Fibroblast of mammary gland (primary cell): ENCODE results near the gene HDAC3.
"Not testable (repeated sequence)": the region's sequence is repeated elsewhere in the genome, so short reads cannot be mapped to it uniquely, and the experiment has no call there.

ENCODE experiments used
- DNase-seq: peaks from one replicate; pipeline ENCODE4 v3.0.0-alpha.2; 2010; ENCODE audit warnings: low read depth
- H3K4me3 ChIP-seq: 2 replicates; pipeline ENCODE4 v1.5.1; 2011; ENCODE audit warnings: low read depth, mild to moderate bottlenecking, low read length, moderate library complexity; ENCODE audit not compliant: control insufficient read depth
- CTCF ChIP-seq: conservative IDR thresholded peaks from 2 replicates; pipeline ENCODE4 v1.5.1; 2011; ENCODE audit warnings: low read depth, low read length, inconsistent platforms; ENCODE audit not compliant: control insufficient read depth, insufficient read depth

HDAC3 gene

GRCh38 chr5:141617128-141617527, 19.5 kb downstream of the HDAC3 start:
- no peak for TF ChIP-seq CTCF
- peak overlapping the region; percentile 66 for H3K4me3 ChIP-seq
- DNase-seq: peak; percentile 32

- H3K4me3 ChIP-seq: no peak overlapping the region
- TF ChIP-seq CTCF: no peak
- DNase-seq: no peak
Observed at GRCh38 chr5:141615991-141616720, 20.5 kb downstream of the HDAC3 start.

- TF ChIP-seq CTCF: no peak
- no peak overlapping the region for H3K4me3 ChIP-seq
- DNase-seq: no peak
Observed at GRCh38 chr5:141613344-141613743, 23.3 kb downstream of the HDAC3 start.

GRCh38 chr5:141611289-141611688, 25.4 kb downstream of the HDAC3 start:
- no peak for DNase-seq
- no peak overlapping the region for H3K4me3 ChIP-seq
- no peak for TF ChIP-seq CTCF

- not testable (repeated sequence) for DNase-seq, H3K4me3 ChIP-seq
Observed at GRCh38 chr5:141609921-141610320, 26.7 kb downstream of the HDAC3 start.

- no peak for DNase-seq
- H3K4me3 ChIP-seq: no peak overlapping the region
- no peak for TF ChIP-seq CTCF
Observed at GRCh38 chr5:141609044-141609443, 27.6 kb downstream of the HDAC3 start.

GRCh38 chr5:141608557-141608956, 28.1 kb downstream of the HDAC3 start:
- no peak for TF ChIP-seq CTCF
- H3K4me3 ChIP-seq: no peak overlapping the region
- no peak for DNase-seq
